NCI-H446 (cell line): ENCODE measurements around the gene TCAP.
"Not testable (repeated sequence)": the region's sequence is repeated elsewhere in the genome, so short reads cannot be mapped to it uniquely, and the experiment has no call there.

Experiments used
- DNase-seq, 2 experiments: peaks; one replicate each; lab custom pipeline; 2025; lab: John Stamatoyannopoulos, UW

The TCAP gene

DNA sequence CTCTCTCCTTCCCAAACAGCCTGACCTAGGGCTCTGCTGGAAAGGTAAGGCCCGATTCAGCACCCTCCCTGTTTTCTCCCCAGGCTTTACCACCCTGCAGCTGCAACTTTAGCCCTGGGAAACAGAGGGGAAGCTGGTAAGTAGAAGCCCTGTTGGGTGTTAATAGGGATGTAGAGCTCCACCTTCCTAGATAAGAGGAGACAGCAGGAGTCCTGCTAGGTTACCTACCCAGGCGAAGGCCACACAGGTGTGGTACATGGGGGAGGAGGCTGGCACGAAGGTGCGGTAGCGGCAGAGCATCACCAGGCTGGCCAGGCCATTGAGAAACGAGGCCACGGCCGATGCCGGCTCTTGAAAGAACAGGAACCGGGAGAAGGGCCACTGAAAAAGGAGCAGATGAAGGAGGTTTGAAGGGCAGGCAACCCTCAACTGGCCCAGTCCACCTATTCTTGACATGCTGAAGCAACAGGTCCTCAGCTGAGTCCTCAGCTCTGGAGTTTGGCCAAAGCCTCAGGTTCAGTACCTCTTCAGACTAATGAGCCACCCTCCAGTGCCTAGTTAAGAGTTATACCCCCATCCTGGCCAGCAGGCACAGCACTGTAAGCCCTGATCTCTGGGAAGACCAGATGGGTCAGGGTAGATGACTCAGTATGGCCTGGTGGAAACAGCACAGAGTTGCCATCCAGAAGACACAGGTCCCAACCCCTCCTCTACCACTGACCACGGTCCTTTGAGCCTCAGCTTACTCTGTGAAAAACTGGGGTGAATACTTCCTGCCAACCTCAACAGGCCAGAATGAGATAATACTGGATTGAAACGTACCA, 19.4 kb downstream of the TCAP start:
- DNase-seq: no peak

- no peak for DNase-seq
Observed at GRCh38 chr17:39687101-39687545, 22.0 kb downstream of the TCAP start.

GRCh38 chr17:39687546-39688474, 22.7 kb downstream of the TCAP start, which contains the start of gene PGAP3:
Gene PGAP3, minus strand, starts transcription at chr17:39688057. Its CDS starts 43 bp downstream, at chr17:39688014.
- DNase-seq: peak; percentile 82 to 92

DNA sequence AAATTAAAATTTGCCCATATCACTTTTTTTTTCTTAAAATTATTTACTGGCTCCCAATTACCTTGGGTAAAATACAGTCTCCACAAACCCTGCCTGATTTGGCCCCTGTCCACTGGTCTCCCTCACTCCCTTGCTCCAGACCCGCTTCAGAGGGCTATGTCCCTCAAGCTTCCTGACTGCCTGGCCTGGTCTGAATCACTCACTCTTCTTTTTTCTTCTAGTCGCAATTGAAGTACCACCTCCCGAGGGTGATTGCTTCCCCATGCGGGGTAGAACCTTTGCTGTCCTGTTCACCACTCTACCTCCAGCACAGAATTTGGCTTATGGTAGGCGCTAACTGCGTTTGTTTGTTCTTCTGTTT, 23.3 kb downstream of the TCAP start:
- no peak for DNase-seq

GRCh38 chr17:39688945-39689344, 23.8 kb downstream of the TCAP start:
- DNase-seq: no peak

- no peak for DNase-seq
Observed at GRCh38 chr17:39694593-39694992, 29.4 kb downstream of the TCAP start.

- DNase-seq: no peak
Observed at GRCh38 chr17:39695089-39695474, 29.9 kb downstream of the TCAP start.

DNA sequence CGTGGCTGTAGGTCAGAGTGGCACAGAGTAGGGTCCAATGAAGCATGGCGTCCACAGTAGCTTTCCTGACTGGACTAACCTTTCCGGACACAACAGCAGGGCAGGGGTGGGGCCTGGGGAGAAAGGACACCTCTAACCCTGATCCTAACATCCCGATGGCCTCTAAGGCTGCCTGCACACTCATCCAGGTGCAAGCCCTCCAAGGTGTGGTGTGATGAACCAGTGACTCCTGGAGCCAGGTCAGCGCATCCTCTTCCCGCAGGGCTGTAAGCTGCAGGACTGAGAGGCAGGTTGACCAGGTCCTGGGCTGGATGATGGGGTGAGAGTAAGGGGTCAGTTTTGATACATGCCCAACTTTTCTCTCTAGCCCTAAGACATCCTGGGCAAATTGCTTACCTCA, 31.6 kb downstream of the TCAP start:
- no peak for DNase-seq

- no peak for DNase-seq
Observed at GRCh38 chr17:39697961-39698360, 32.8 kb downstream of the TCAP start.

- not testable (repeated sequence) for DNase-seq
Observed at GRCh38 chr17:39699157-39699817, 34.1 kb downstream of the TCAP start.

GRCh38 chr17:39699818-39700147, 34.6 kb downstream of the TCAP start, which contains the start of gene ERBB2:
Gene ERBB2, plus strand, starts transcription at chr17:39700064. Its CDS starts 175 bp downstream, at chr17:39700239.
- DNase-seq: no peak

DNA sequence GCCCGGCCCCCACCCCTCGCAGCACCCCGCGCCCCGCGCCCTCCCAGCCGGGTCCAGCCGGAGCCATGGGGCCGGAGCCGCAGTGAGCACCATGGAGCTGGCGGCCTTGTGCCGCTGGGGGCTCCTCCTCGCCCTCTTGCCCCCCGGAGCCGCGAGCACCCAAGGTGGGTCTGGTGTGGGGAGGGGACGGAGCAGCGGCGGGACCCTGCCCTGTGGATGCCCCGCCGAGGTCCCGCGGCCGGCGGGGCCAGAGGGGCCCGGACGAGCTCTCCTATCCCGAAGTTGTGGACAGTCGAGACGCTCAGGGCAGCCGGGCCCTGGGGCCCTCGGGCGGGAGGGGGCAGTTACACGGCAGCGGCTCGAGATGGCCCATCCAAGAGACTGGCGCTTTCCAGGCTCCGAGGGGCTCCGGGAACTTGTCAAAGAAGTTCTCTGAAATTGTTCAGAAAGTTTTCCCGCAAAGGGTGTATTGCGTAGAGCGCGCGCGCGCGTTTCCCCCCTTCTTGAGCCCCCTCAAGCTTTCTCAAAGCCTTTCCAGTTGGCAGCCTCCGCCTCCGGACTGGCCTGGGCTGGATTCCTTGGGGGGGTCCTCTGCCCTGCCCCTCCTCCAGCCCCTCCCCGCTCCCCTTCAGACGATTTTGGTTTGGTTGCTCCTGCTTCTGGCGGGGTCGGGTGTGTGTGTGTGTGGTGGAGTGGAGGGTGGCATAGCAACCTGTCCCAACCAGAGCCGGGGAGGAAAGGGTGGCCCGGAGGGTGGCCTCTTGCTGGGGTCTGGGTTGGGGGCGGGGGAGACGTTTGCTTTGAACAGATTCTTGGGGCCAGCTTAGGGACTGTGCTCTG, 35.2 kb downstream of the TCAP start:
- no peak for DNase-seq

GRCh38 chr17:39701012-39701783, 36.0 kb downstream of the TCAP start:
- no peak for DNase-seq

DNA sequence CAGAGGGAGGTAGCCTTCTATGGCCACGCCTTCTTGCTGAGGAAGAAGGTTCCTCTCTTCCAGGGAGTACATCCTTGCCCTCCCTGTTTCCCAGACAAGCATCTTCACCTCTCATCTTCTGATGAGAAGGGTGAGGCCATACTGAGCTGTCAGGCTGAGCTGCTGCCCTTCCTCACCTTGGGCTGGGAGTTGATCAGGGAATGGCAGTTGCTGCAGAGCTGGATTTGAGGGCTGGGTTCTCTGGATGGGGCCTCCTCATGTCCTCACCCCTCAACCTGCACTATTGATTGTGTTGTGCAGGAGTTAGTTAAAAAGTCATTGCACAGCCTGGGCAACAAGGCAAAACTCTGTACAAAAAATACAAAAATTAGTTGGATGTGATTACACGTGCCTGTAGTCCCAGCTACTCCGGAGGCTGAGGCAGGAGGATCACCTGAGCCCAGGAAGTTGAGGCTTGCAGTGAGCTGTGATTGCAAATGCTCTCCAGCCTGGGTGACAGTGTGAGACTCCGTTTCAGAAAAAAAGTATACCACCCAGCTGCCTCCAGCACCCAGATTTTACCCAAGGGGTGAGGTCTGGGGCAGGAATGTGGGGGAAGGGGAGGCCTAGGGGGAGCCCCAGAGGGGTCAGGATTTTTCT, 36.8 kb downstream of the TCAP start:
- no peak for DNase-seq

GRCh38 chr17:39702901-39703893, 38.0 kb downstream of the TCAP start:
- DNase-seq: no peak

GRCh38 chr17:39703913-39704312, 38.8 kb downstream of the TCAP start:
- DNase-seq: no peak

DNA sequence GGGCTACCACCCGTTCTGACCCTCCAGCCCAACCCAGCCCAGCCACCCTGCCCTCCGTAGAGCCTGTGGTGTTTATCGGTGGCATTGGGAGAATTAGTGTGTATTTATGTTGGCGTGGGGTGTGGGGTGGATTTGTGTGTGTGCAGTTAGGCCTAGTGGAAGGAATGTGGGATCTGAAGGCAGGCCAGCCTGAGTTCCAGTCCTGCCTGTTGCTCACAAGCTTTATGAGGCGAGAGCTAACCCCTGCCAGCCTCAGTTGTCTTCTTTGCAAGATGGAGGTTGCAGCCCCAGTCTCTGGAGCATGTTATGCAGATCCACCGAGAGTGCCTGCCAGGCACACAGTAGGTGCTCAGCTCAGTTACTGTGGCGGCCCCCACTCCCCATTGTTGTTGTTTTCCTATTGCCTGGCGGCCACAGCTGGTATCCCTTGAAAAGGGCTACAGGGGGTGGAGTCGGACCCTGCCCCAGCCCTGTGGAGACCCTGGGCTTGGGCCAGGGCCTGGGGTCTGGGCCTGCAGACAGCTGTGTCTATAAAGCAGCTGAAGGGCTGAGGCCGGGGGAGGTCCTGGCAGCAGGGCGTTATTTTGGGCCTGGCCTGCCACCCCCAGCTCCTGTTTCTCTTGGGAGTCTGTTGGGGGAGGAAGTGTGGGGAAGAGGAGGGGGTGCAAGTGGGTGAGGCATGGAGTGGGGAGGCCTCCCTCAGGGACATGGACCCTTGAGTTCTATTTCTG, 39.8 kb downstream of the TCAP start:
- DNase-seq: no peak

DNA sequence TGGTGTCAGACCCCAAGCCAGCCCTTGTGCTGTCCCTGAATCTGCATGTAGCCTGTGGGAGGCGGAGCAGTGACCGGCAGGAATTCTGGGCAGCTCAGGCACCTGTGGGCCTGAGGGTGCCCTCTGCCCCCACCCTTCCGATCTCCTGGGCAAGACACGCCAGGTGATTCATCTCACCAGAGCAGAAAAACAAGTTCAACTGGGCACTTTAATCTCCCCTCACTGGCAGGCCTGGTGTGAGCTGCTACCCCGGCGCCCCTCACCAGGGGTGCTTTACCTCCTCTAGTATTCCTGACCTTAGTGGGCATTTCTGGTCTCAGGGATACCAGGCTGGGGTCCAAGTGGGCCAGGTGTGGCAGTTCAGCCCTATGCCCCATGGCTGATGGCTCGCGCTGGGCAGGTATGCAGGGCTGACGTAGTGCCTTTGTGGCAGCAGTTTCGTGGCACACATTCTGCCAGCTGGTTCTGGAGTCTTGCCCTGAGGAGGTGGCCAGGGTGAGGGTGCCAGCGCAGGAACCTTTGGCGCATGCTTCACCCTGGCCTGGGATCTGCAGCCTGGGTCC, 40.7 kb downstream of the TCAP start:
- DNase-seq: no peak
